GM18499 (cell line): ENCODE data around the gene MANF.
"Not testable (repeated sequence)": the region's sequence is repeated elsewhere in the genome, so short reads cannot be mapped to it uniquely, and the experiment has no call there.

Experiments
- ATAC-seq: cut with Tn5 transposase; IDR thresholded peaks from one replicate; pipeline ENCODE4 v1.9.1; 2021; ENCODE audit warnings: moderate number of reproducible peaks; ENCODE audit not compliant: insufficient read depth, unreplicated experiment

The MANF gene

GRCh38 chr3:51371943-51372557, 13.0 kb upstream of the MANF start:
- ATAC-seq, result no peak

DNA sequence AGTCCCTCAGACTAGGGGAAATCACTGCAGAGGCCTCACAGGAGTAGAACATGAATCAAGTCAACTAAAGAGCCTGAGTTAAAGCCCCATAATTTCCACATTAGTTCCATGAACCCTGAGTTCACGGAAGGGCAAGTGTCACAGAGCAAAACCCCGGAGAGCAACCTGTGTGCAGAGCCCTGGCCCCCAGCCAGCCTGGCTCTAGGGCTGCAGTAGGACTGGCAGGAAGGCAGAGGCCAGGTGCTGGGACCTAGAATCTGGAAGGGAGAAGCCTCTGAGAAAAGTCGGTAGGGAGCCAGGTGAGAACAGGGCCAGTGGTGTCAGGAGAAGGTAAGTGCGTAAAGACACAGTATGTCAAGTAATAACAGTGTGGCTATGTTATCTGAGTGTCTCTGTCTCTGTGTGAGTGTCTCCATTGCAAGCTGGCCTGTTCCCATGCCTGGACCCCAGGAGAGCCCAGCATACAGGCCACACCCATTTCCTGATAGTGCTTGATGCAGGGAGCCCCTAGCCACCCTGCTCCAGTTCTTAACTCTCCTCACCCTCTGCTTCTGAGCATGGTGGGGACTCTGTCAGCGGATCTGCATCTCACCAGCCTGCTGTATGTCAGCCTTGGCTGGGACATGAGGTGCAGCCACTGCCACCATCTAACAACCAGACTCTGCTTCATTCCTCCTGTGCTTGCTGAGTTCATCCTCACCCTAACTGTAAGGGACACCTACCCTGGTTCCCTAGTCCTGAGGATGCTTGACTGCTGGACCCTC, 11.3 kb upstream of the MANF start:
- no peak for ATAC-seq

GRCh38 chr3:51374456-51374855, 10.6 kb upstream of the MANF start:
- no peak for ATAC-seq

DNA sequence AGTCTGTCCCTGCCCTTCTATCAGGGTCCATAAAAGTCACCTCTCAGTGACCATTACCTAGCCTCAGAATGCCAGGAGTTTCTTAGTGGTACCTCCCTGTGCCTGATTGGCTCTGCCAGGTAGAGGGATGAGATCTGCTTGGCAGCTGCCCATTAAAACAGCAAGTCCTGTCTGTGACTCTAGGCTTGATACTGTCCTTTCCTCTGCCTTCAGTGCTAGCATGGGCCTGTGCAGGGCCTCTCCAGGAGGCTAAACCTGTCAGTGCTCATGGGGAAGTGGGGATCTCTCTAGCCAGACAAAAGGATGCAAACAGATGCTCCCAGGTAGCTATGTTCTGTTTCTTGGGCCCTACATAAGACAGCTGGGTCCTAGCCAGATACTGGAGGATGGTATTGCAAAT, 10.0 kb upstream of the MANF start:
- ATAC-seq, result no peak

- no peak for ATAC-seq
Measured at GRCh38 chr3:51375571-51375970, 9.5 kb upstream of the MANF start.

GRCh38 chr3:51378065-51378464, 7.0 kb upstream of the MANF start:
- ATAC-seq, result no peak

DNA sequence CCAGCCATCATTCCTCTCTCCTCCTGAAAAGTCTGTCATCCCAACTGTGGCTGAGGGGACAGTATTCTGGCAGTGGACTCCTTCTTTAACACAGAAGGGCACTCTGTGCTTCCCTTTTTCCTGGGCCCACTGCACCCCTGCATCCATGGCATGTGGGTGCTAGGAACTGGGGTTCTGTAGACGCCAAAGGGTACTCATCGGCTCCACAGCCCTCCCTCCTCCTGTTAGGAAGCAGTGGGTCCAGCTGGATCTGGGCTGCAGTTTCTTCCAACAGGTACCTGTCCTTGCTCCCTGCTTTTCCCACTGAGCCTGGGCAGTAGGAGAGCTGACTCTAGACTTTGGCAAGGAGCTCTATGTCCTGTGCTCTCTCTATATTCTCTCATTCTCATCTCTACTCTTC, 6.4 kb upstream of the MANF start:
- no peak for ATAC-seq

- ATAC-seq, result no peak
Measured at GRCh38 chr3:51379301-51379700, 5.8 kb upstream of the MANF start.

- ATAC-seq, result no peak
Measured at GRCh38 chr3:51379746-51380455, 5.2 kb upstream of the MANF start.

DNA sequence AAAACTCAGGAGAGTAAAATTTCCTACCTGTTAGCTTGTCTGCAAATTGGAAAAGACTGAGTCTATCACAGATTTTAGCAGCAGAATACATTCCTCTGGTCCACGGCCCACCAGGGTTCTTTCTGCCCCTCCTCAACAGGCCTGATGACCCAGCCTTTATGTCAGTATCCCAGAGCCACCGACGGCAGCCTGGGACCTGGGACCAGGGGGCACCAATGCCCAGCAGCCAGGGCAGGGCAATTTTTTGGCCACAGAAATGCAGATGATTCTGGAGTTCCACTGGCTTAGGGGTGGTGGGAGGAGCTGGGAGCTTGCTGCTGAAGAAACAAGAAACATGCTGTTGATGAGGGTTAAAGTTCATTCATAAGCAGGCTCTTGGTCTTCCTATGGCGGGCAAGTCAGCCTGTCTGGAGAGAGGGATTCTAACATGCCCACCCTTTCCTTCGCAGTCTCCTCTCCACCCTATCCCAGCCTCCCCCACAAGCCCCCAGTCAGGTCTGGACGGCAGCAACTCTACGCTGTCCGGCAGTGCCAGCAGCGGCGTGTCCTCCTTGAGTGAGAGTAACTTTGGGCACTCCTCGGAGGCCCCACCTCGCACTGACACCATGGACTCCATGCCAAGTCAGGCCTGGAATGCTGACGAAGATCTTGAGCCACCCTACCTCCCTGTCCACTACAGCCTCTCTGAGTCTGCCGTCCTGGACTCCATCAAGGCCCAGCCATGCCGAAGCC, 4.3 kb upstream of the MANF start:
- no peak for ATAC-seq

- no peak for ATAC-seq
Measured at GRCh38 chr3:51381333-51381705, 3.8 kb upstream of the MANF start.

GRCh38 chr3:51382076-51382745, 2.9 kb upstream of the MANF start:
- ATAC-seq, result no peak

GRCh38 chr3:51382947-51383578, 2.0 kb upstream of the MANF start:
- ATAC-seq, result no peak

DNA sequence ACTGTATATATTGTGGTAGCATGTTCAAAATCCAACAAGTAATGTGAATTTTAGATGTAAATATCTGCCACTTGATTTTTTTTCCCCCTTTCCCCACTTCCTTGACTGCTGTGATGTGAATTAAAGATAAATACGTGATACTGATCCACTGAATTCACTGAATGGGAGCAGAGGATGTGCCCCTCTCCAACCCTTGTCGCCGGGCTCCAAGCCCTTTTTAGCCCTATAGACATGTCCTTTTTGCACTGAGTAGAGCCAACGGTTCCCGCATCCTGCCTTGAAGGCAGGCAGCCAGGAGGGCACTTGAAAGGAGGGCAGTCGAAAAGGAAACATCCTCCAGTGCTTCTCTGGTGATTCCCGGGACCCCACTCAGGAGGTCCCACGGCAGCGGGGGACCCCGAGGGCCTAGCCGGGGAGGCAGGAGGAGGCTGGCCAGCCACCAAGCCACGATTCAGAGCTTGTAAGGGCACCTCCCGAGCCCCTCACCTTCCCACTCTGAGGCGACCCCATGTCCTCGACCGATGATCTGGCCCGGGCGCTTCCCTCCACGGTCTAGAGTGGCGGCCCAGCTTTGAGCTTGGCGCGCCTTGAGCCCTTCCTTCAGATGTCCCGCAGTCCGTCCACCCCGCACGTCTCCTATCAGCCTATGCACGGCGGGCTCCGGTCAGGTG, 901 bp upstream of the MANF start:
- ATAC-seq, result peak; percentile 3

DNA sequence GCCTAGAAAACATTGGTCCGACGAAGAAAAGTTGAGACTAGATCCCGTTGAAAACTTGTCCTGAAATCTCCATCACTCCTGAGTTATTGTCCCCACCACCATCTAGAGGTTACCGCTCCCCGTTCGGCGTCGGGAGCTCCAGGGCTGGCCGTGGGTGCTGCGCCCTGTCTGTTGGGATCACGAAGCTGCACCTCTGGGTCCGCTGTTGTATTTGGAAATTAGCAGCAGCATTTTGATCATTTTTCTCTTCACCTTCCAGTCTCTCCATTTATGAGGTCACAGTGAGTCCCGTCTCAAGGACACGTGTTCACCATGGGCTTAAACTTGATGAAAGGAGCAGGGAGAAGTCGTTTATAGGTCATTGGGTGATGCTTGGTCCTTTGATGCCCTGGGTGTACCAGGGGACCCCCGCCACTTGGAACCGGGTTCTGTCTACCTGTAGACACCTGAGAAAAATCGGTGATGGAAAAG, 565 bp downstream of the MANF start:
- ATAC-seq, result no peak

DNA sequence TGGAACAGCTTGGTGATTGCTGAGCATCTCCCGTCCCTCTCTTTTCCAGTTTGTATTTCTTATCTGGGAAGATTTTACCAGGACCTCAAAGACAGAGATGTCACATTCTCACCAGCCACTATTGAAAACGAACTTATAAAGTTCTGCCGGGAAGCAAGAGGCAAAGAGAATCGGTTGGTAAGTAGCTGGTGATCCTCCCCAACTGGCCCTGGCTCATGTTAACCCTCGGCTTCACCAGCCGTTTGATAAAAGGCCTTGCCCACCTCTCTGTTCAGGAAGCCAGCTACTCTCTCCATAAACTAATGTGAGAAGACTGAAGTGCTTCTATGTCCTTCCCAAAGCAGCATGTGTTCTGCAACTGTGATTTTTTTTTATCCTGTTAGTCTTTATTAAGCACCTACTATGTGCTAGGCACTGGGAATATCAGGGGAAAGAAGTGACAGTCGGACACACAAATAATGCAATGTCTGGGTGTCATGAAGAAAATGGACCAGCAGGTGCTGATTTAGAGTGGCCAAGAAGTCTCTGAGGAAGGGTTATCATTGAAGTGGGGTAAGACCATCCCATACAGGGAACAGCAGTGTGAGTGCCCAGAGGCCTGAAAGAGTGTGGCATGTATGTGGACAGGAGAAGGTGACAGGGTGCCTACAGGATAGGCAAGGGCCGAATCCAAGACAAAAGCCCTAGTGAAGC, 1.2 kb downstream of the MANF start:
- no peak for ATAC-seq

DNA sequence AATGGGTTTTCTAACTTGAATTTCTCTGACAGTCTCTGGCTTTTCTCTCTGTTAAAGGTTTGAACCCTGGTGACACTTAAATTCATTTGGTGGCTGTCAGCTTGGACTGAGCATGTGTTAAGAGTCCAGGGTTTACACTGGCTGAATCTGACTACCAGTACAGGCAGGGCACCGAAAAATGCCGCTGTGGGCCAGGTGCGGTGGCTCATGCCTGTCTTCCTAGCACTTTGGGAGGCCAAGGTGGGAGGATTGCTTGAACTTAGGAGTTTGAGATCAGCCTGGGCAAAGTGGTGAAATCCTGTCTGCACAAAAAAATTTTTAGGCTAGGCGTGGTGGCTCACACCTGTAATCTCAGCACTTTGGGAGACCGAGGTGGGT, 1.8 kb downstream of the MANF start:
- ATAC-seq, result no peak

- not testable (repeated sequence) for ATAC-seq
Measured at GRCh38 chr3:51387281-51387680, 2.2 kb downstream of the MANF start.
